Measurements from ENCODE around the gene KLC3. TPM values are rescaled to one million over a fixed set of nuclear protein-coding genes. Genes with fewer than 3 reads are reported as not detected.

KLC3 gene
- total RNA-seq, 1 experiment from 2014 or later: 22.8 TPM

GRCh38 chr19:45391346-45391745, 50.8 kb downstream of the KLC3 start:
- no peak overlapping the region for H2AFZ ChIP-seq (ENCODE audit: low read depth, low read length, poor library complexity, severe bottlenecking)
- peaks cover 2 to 15% of the 10 kb centered on the region in 2 experiments; a peak in 2 of 4 replicates for H3K36me3 ChIP-seq (ENCODE audit: control insufficient read depth in 1 of 2, insufficient read depth in 2 of 2, low read length in 2 of 2)
- ATAC-seq (peak; percentile 89), DNase-seq (ENCODE audit: low read depth, low spot score) (no peak)
- H3K9ac ChIP-seq (ENCODE audit: low read length): no peak overlapping the region
- no peaks in the 10 kb centered on the region for H3K9me3 ChIP-seq (ENCODE audit: control insufficient read depth in 1 of 2, insufficient read depth in 1 of 2, low read depth in 1 of 2, low read length in 2 of 2)
- CTCF ChIA-PET: interaction anchor here (2.6 kb wide), 1 partner anchor 10 kb away, joined by 13 read pairs; no protein-coding TSS in a partner anchor
- TF ChIP-seq CEBPB (IDR thresholded peaks at IDR 0.05; ENCODE audit: low read depth) (no peak), SRF (IDR thresholded peaks at IDR 0.05; ENCODE audit: low read depth) (no peak), ZBTB33 (IDR thresholded peaks at IDR 0.05; ENCODE audit: extremely low read depth, insufficient replicate concordance, low read length) (no peak), EGR1 (IDR thresholded peaks at IDR 0.05; ENCODE audit: low read depth) (no peak), MAX (IDR thresholded peaks at IDR 0.05) (no peak), RAD21 (IDR thresholded peaks at IDR 0.05; ENCODE audit: low read depth) (no peak), CBX3 (IDR thresholded peaks at IDR 0.05; ENCODE audit: low read depth) (no peak), ELF1 (IDR thresholded peaks at IDR 0.05; ENCODE audit: borderline replicate concordance, low read depth) (no peak), ATF3 (IDR thresholded peaks at IDR 0.05) (no peak), ZFX (IDR thresholded peaks at IDR 0.05) (no peak), JUND (IDR thresholded peaks at IDR 0.05) (no peak), FOSL1 (IDR thresholded peaks at IDR 0.05; ENCODE audit: low read depth) (no peak), CTCF (IDR thresholded peaks at IDR 0.05 in 2 of 3, conservative IDR thresholded peaks at IDR 0.05 in 1 of 3; ENCODE audit: borderline replicate concordance in 1 of 3, insufficient read depth in 1 of 3, low read depth in 2 of 3, low read length in 2 of 3) (no peak), REST (IDR thresholded peaks at IDR 0.05; ENCODE audit: low read depth) (no peak), SIN3A (IDR thresholded peaks at IDR 0.05; ENCODE audit: low read depth) (no peak), YY1 (IDR thresholded peaks at IDR 0.05; ENCODE audit: extremely low read depth, insufficient replicate concordance, low read depth, low read length) (no peak)
- BruUV-seq (replicated peaks): no TSS peak
- RAD21 ChIA-PET (ENCODE audit: low non-redundant PET in 1 of 2, low total read pairs in 2 of 2, uncharacterized antibody in 2 of 2, unreplicated experiment in 2 of 2): interaction anchor here in 1 of 2 experiments (0.6 kb wide), 1 partner anchor 75 kb away, joined by 4 read pairs; no protein-coding TSS in a partner anchor
- no peaks in the 10 kb centered on the region for H3K4me1 ChIP-seq (ENCODE audit: control insufficient read depth in 1 of 2, insufficient read depth in 2 of 2, low read length in 2 of 2)
- H3K79me2 ChIP-seq (ENCODE audit: insufficient read depth, low read length): no peaks in the 10 kb centered on the region
- no peak overlapping the region for H3K27ac ChIP-seq (ENCODE audit: low read depth, low read length)
- H3K9me2 ChIP-seq (ENCODE audit: insufficient read depth): no peaks in the 10 kb centered on the region
- H3K4me3 ChIP-seq (replicated peaks in 1 of 2; ENCODE audit: low read depth in 1 of 2, low read length in 2 of 2): no peak overlapping the region
- H3K27me3 ChIP-seq (ENCODE audit: insufficient read depth, low read length): no peaks in the 10 kb centered on the region
- POLR2A ChIA-PET: no interaction called here
- H4K20me1 ChIP-seq (ENCODE audit: insufficient read depth): no peaks in the 10 kb centered on the region
- intact Hi-C loops (cut with micrococcal nuclease): no loop called here
- no peak overlapping the region for H3K4me2 ChIP-seq (ENCODE audit: low read length)

All from HCT116 (cell line).